ENCODE results near the gene ORAI1.
"Not testable (repeated sequence)": the region's sequence is repeated elsewhere in the genome, so short reads cannot be mapped to it uniquely, and the experiment has no call there.

ORAI1 gene

DNA sequence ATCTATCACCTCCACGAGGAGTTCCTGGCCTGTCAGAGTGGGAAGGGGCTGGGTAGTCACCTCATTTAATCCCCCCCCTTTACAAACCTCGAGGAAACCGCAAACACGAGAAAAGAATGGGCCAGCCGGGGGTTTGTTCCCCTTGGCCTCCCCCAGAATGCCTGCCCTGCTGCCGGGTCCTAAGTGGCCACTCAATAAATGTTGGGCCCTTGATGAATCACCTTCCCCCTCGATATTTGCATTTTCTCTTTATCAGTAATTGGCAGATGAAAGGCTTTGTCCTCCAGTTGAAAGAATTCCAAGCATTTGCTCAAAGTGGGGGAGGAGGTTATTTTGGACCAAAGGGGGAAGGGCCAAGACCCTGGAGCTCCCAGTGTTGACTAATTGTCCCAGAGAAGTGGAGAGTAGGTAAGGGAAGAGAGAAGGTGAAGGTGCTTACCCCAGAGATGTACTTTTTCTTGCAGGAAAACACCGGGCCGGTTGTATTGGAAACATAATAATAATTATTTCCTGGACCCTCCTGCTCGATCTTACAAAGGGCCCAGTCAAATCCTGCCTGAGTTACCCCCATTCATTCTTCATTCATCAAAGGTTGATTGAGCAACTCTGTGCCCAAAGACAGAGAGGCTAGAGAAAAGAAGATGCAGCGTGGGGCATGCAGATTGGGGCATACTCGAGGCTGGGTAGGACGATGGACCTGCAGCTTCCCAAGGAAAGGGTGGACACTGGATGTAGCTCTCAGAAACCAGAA lies 43.6 kb upstream of the ORAI1 start:
- no peaks in the 10 kb centered on the region for H3K36me3 ChIP-seq (ENCODE audit: insufficient read depth, low read length)
- no peak overlapping the region for H3K4me3 ChIP-seq (ENCODE audit: low read depth in 1 of 2, low read length in 2 of 2)
- H3K27ac ChIP-seq (ENCODE audit: low read depth, low read length): peak overlapping the region; percentile 10
- H3K9ac ChIP-seq (ENCODE audit: low read length): no peak overlapping the region
- no peaks in the 10 kb centered on the region for H3K27me3 ChIP-seq (ENCODE audit: control insufficient read depth in 1 of 2, insufficient read depth in 2 of 2, low read length in 2 of 2)
- H3K4me1 ChIP-seq (ENCODE audit: insufficient read depth, low read length): peaks cover 28% of the 10 kb centered on the region
- H3K9me3 ChIP-seq (ENCODE audit: low read length): no peaks in the 10 kb centered on the region

DNA sequence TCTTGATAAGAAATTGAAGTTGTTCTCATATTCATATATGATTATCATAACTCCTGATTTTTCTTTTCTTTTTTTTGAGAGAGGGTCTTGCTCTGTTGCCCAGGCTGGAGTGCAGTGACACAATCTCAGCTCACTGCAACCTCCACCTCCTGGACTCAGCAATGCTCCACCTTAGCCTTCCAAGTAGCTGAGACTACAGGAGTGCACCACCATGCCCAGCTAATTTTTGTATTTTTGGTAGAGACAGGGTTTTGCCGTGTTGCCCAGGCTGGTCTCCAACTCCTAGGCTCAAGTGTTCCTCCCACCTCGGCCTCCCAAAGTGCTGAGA lies 43.0 kb upstream of the ORAI1 start:
- not testable (repeated sequence) for H3K27ac ChIP-seq (ENCODE audit: low read depth, low read length); H3K9me3 ChIP-seq (ENCODE audit: low read length); H3K9ac ChIP-seq (ENCODE audit: low read length); H3K27me3 ChIP-seq (ENCODE audit: control insufficient read depth in 1 of 2, insufficient read depth in 2 of 2, low read length in 2 of 2); H3K4me3 ChIP-seq (ENCODE audit: low read depth in 1 of 2, low read length in 2 of 2); H3K36me3 ChIP-seq (ENCODE audit: insufficient read depth, low read length)
- H3K4me1 ChIP-seq (ENCODE audit: insufficient read depth, low read length): peaks cover 23% of the 10 kb centered on the region

DNA sequence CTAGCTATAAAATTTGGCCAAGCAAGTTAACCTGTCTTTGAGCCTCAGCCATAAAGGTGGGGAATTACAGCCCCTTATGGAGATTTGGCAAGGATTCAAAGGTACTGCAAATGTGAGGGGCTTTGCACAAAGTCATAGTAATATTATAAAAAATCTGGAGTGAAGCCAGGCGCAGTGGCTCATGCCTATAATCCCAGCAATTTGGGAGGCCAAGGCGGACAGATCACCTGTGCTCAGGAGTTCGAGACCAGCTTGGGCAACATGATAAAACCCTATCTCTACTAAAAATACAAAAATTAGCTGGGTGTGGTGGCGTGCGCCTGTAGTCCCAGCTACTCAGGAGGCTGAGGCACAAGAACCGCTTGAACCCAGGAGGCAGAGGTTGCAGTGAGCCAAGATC lies 41.4 kb upstream of the ORAI1 start:
- not testable (repeated sequence) for H3K4me3 ChIP-seq (ENCODE audit: low read depth in 1 of 2, low read length in 2 of 2); H3K27ac ChIP-seq (ENCODE audit: low read depth, low read length); H3K9me3 ChIP-seq (ENCODE audit: low read length); H3K27me3 ChIP-seq (ENCODE audit: control insufficient read depth in 1 of 2, insufficient read depth in 2 of 2, low read length in 2 of 2); H3K9ac ChIP-seq (ENCODE audit: low read length); H3K36me3 ChIP-seq (ENCODE audit: insufficient read depth, low read length)
- peaks cover 23% of the 10 kb centered on the region for H3K4me1 ChIP-seq (ENCODE audit: insufficient read depth, low read length)

DNA sequence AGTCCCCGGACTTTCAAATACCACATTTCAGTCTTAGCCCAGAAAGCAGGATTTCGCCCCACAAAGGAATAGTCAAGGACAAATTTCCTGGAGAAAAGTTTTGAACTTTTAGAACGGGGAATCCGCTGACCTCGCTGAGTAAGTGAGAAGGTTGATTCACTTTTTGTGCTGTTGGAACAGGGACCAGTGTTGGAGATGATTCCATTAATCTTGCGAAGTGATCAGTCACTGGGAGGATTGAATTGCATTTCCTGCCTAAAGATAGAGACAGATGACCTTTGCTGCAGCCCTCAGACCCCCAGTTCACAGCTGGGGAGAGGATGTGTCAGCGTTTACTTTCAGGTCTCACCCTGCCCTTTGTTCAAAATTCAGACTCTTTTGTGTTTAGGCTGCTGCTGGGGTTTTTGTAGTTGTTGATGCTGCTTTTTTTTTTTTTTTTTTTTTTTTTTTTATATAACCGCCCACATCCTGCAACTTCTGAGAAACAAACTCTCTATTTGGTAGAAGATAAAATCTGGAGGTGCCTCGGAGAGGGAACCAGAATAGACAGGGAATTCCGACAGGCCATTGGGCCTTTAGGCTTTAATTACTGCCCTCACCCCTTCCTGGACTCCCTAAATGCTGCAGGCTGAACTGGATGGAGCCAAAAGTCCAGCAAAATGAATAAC lies 35.7 kb upstream of the ORAI1 start:
- Histone ChIP-seq H3K27ac (ENCODE audit: low read depth, low read length) (peak overlapping the region; percentile 88), H3K9me3 (ENCODE audit: low read length) (no peaks in the 10 kb centered on the region), H3K4me1 (ENCODE audit: insufficient read depth, low read length) (peaks cover 10% of the 10 kb centered on the region), H3K9ac (ENCODE audit: low read length) (peak overlapping the region; percentile 67), H3K4me3 (ENCODE audit: low read depth in 1 of 2, low read length in 2 of 2) (peak overlapping the region in 1 of 2 donors; percentile 45), H3K36me3 (ENCODE audit: insufficient read depth, low read length) (no peaks in the 10 kb centered on the region), H3K27me3 (ENCODE audit: control insufficient read depth in 1 of 2, insufficient read depth in 2 of 2, low read length in 2 of 2) (no peaks in the 10 kb centered on the region)

DNA sequence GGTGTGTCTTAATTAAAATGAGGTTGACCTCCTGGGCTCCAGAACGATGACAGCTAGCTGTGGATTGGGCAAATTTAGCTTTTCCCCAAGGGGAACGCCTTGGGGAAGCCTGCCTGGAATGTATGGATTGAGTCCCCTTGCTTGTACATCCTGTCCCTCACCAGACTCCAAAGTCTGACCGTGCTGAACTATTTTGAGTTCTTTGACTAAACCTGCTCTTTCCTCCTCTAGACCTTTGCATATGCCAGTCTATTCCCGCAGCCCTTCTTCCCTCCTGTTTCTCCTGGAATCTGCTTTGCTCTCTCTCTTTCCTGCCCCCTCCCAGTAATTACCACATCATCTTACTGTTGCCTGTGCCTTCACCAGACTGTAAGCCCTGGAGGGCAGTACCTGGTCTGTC lies 34.0 kb upstream of the ORAI1 start:
- no peaks in the 10 kb centered on the region for H3K9me3 ChIP-seq (ENCODE audit: low read length)
- peaks cover 10% of the 10 kb centered on the region for H3K4me1 ChIP-seq (ENCODE audit: insufficient read depth, low read length)
- H3K27ac ChIP-seq (ENCODE audit: low read depth, low read length): no peak overlapping the region
- H3K27me3 ChIP-seq (ENCODE audit: control insufficient read depth in 1 of 2, insufficient read depth in 2 of 2, low read length in 2 of 2): no peaks in the 10 kb centered on the region
- H3K36me3 ChIP-seq (ENCODE audit: insufficient read depth, low read length): no peaks in the 10 kb centered on the region
- no peak overlapping the region for H3K4me3 ChIP-seq (ENCODE audit: low read depth in 1 of 2, low read length in 2 of 2)
- H3K9ac ChIP-seq (ENCODE audit: low read length): no peak overlapping the region

- Histone ChIP-seq H3K9ac (ENCODE audit: low read length) (no peak overlapping the region), H3K9me3 (ENCODE audit: low read length) (no peaks in the 10 kb centered on the region), H3K27me3 (ENCODE audit: control insufficient read depth in 1 of 2, insufficient read depth in 2 of 2, low read length in 2 of 2) (no peaks in the 10 kb centered on the region), H3K4me3 (ENCODE audit: low read depth in 1 of 2, low read length in 2 of 2) (no peak overlapping the region), H3K4me1 (ENCODE audit: insufficient read depth, low read length) (peaks cover 7% of the 10 kb centered on the region), H3K36me3 (ENCODE audit: insufficient read depth, low read length) (no peaks in the 10 kb centered on the region), H3K27ac (ENCODE audit: low read depth, low read length) (no peak overlapping the region)
Measured at GRCh38 chr12:121595520-121595919, 30.8 kb upstream of the ORAI1 start.

- Histone ChIP-seq H3K36me3 (ENCODE audit: insufficient read depth, low read length) (no peaks in the 10 kb centered on the region), H3K4me1 (ENCODE audit: insufficient read depth, low read length) (no peaks in the 10 kb centered on the region), H3K4me3 (ENCODE audit: low read depth in 1 of 2, low read length in 2 of 2) (no peak overlapping the region), H3K9me3 (ENCODE audit: low read length) (no peaks in the 10 kb centered on the region), H3K9ac (ENCODE audit: low read length) (no peak overlapping the region), H3K27ac (ENCODE audit: low read depth, low read length) (no peak overlapping the region), H3K27me3 (ENCODE audit: control insufficient read depth in 1 of 2, insufficient read depth in 2 of 2, low read length in 2 of 2) (no peaks in the 10 kb centered on the region)
Measured at GRCh38 chr12:121596526-121596925, 29.8 kb upstream of the ORAI1 start.

DNA sequence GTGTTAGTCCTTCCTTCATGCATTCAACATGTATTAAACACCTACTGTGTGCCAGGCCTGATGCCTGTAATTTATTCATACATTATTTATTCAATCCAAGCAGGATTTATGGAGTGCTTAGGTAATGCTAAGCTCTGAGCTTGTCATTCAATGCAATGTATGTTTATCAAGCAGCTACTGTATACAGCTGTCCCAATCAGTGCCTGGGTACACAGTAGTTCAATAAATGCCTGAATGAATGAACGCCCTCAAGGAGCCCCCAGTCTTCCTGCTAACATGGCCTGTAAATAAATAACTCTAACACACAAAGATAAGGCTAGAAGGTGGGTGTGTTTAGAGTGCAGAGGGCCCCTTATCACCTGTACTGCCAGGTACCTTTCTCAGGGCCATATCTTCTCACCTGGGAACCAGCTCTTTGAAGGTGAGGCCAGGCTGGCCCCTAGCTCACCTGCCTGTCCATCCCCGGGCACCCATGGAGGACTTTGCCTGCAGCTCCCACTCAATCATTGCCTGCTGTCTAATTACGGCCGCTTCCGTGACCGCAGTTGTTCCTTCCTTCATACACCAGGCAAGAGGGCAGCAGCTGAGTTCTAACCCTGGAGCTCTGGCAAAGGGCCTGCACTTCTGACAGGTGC lies 25.5 kb upstream of the ORAI1 start:
- no peaks in the 10 kb centered on the region for H3K9me3 ChIP-seq (ENCODE audit: low read length)
- H3K27me3 ChIP-seq (ENCODE audit: control insufficient read depth in 1 of 2, insufficient read depth in 2 of 2, low read length in 2 of 2): no peaks in the 10 kb centered on the region
- no peak overlapping the region for H3K27ac ChIP-seq (ENCODE audit: low read depth, low read length)
- H3K4me1 ChIP-seq (ENCODE audit: insufficient read depth, low read length): no peaks in the 10 kb centered on the region
- H3K4me3 ChIP-seq (ENCODE audit: low read depth in 1 of 2, low read length in 2 of 2): no peak overlapping the region
- no peaks in the 10 kb centered on the region for H3K36me3 ChIP-seq (ENCODE audit: insufficient read depth, low read length)
- H3K9ac ChIP-seq (ENCODE audit: low read length): no peak overlapping the region

DNA sequence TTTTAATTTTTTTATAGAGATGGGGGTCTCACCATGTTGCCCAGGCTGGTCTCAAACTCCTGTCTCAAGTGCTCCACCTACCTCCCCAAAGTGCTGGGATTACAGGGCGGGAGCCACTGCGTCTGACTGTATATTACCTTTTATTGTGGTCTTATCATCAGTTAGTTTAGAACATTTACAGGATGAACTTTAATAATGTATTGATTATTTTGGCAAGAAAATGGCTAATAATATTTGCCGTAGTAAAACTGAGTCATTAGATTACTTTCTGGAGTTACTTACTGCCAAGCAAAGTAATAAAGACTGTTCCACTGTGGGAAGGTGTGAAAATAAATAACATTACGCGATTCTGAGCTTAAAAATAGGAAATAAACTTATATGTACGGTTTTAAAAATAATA lies 23.6 kb upstream of the ORAI1 start:
- Histone ChIP-seq H3K27me3 (ENCODE audit: control insufficient read depth in 1 of 2, insufficient read depth in 2 of 2, low read length in 2 of 2) (no peaks in the 10 kb centered on the region), H3K36me3 (ENCODE audit: insufficient read depth, low read length) (no peaks in the 10 kb centered on the region), H3K4me1 (ENCODE audit: insufficient read depth, low read length) (no peaks in the 10 kb centered on the region), H3K27ac (ENCODE audit: low read depth, low read length) (no peak overlapping the region), H3K9ac (ENCODE audit: low read length) (no peak overlapping the region), H3K9me3 (ENCODE audit: low read length) (no peaks in the 10 kb centered on the region), H3K4me3 (ENCODE audit: low read depth in 1 of 2, low read length in 2 of 2) (no peak overlapping the region)

GRCh38 chr12:121603581-121603980 lies 22.7 kb upstream of the ORAI1 start:
- Histone ChIP-seq H3K27ac (ENCODE audit: low read depth, low read length) (no peak overlapping the region), H3K9me3 (ENCODE audit: low read length) (no peaks in the 10 kb centered on the region), H3K4me3 (ENCODE audit: low read depth in 1 of 2, low read length in 2 of 2) (no peak overlapping the region), H3K9ac (ENCODE audit: low read length) (no peak overlapping the region), H3K4me1 (ENCODE audit: insufficient read depth, low read length) (no peaks in the 10 kb centered on the region), H3K27me3 (ENCODE audit: control insufficient read depth in 1 of 2, insufficient read depth in 2 of 2, low read length in 2 of 2) (no peaks in the 10 kb centered on the region), H3K36me3 (ENCODE audit: insufficient read depth, low read length) (no peaks in the 10 kb centered on the region)

- Histone ChIP-seq H3K9ac (ENCODE audit: low read length) (no peak overlapping the region), H3K4me1 (ENCODE audit: insufficient read depth, low read length) (peaks cover 23% of the 10 kb centered on the region), H3K4me3 (ENCODE audit: low read depth in 1 of 2, low read length in 2 of 2) (no peak overlapping the region), H3K9me3 (ENCODE audit: low read length) (no peaks in the 10 kb centered on the region), H3K36me3 (ENCODE audit: insufficient read depth, low read length) (no peaks in the 10 kb centered on the region), H3K27ac (ENCODE audit: low read depth, low read length) (no peak overlapping the region), H3K27me3 (ENCODE audit: control insufficient read depth in 1 of 2, insufficient read depth in 2 of 2, low read length in 2 of 2) (no peaks in the 10 kb centered on the region)
Measured at GRCh38 chr12:121608301-121608700, 18.0 kb upstream of the ORAI1 start.
